Smooth muscle cell (in vitro differentiated cells): ENCODE results near the gene DIS3L2. TPM values are rescaled to one million over a fixed set of nuclear protein-coding genes. Genes with fewer than 3 reads are reported as not detected.

Experiments used
- DNase-seq: peaks from one replicate; lab custom pipeline; 2025; ENCODE audit not compliant: unreplicated experiment; lab: John Stamatoyannopoulos, UW
- H2AFZ ChIP-seq: fragments of 200-600 bp; sonication (generic); 2 replicates; pipeline ENCODE4 v1.6.0; 2016; ENCODE audit warnings: antibody characterized with exemption, low read depth, mild to moderate bottlenecking
- H3F3A ChIP-seq: fragments of 200-600 bp; sonication (generic); 2 replicates; pipeline ENCODE4 v1.6.0; 2017; ENCODE audit warnings: antibody characterized with exemption, low read depth
- H3K27ac ChIP-seq: fragments of 200-600 bp; sonication (generic); 2 replicates; pipeline ENCODE4 v1.5.1; 2016; ENCODE audit warnings: low read depth, mild to moderate bottlenecking
- H3K27me3 ChIP-seq: fragments of 200-600 bp; sonication (generic); 2 replicates; pipeline ENCODE4 v1.6.1; 2016; ENCODE audit warnings: low read depth, mild to moderate bottlenecking
- H3K36me3 ChIP-seq: fragments of 200-600 bp; sonication (generic); 2 replicates; pipeline ENCODE4 v1.5.1; 2016; ENCODE audit warnings: low read depth
- H3K4me1 ChIP-seq: fragments of 200-600 bp; sonication (generic); 2 replicates; pipeline ENCODE4 v1.5.1; 2016; ENCODE audit warnings: low read depth
- H3K4me2 ChIP-seq: fragments of 200-600 bp; sonication (generic); 2 replicates; pipeline ENCODE4 v1.6.0; 2016; ENCODE audit warnings: mild to moderate bottlenecking
- H3K4me3 ChIP-seq: fragments of 200-600 bp; sonication (generic); 2 replicates; pipeline ENCODE4 v1.5.1; 2016; ENCODE audit warnings: mild to moderate bottlenecking
- H3K79me2 ChIP-seq: fragments of 200-600 bp; sonication (generic); 2 replicates; pipeline ENCODE4 v1.6.0; 2016; ENCODE audit warnings: low read depth, mild to moderate bottlenecking
- H3K9ac ChIP-seq: fragments of 200-600 bp; sonication (generic); 2 replicates; pipeline ENCODE4 v1.6.0; 2016; ENCODE audit warnings: low read depth
- H3K9me3 ChIP-seq: fragments of 200-600 bp; sonication (generic); replicated peaks from 2 replicates; pipeline ENCODE4 v1.5.1; 2016; ENCODE audit warnings: low read depth
- H4K20me1 ChIP-seq: fragments of 200-600 bp; sonication (generic); 2 replicates; pipeline ENCODE4 v1.6.0; 2016; ENCODE audit warnings: low read depth
- WGBS: methylation state at CpG from one replicate; pipeline ENCODE4 v1.1.7; 2016; ENCODE audit warnings: low lambda C conversion rate; 5-methylcytosine and 5-hydroxymethylcytosine counted together
- polyA plus RNA-seq: library from polyadenylated mRNA; unstranded; fragments of >200 nt; fragmentation: Nextera tagmentation; extraction: Ambion mirVana; gene quantifications from 2 replicates; pipeline ENCODE4 v1.2.1, GENCODE V29; 2016
- total RNA-seq: library from RNA; depleted of rRNA; stranded (reverse); fragments of >200 nt; gene quantifications from 2 replicates; pipeline ENCODE4 v1.2.3, GENCODE V29; 2014
- TF ChIP-seq, protein P1 (sequence below): fragments of 200-600 bp; sonication (generic); IDR thresholded peaks from 2 replicates; pipeline ENCODE4 v1.5.1; 2017; ENCODE audit warnings: borderline replicate concordance, mild to moderate bottlenecking, antibody characterized with exemption; ENCODE audit not compliant: insufficient read depth, poor library complexity, severe bottlenecking

The DIS3L2 gene
- total and polyA plus RNA-seq, 2 experiments from 2014 or later, result 11.4 to 25.2 TPM

GRCh38 chr2:232210306-232210705 is 248.8 kb downstream of the DIS3L2 start:
- TF ChIP-seq, protein P1, sequence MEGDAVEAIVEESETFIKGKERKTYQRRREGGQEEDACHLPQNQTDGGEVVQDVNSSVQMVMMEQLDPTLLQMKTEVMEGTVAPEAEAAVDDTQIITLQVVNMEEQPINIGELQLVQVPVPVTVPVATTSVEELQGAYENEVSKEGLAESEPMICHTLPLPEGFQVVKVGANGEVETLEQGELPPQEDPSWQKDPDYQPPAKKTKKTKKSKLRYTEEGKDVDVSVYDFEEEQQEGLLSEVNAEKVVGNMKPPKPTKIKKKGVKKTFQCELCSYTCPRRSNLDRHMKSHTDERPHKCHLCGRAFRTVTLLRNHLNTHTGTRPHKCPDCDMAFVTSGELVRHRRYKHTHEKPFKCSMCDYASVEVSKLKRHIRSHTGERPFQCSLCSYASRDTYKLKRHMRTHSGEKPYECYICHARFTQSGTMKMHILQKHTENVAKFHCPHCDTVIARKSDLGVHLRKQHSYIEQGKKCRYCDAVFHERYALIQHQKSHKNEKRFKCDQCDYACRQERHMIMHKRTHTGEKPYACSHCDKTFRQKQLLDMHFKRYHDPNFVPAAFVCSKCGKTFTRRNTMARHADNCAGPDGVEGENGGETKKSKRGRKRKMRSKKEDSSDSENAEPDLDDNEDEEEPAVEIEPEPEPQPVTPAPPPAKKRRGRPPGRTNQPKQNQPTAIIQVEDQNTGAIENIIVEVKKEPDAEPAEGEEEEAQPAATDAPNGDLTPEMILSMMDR, result no peak
- no peak overlapping the region for H3K4me3 ChIP-seq
- H3K9me3 ChIP-seq, result no peaks in the 10 kb centered on the region
- DNase-seq, result no peak
- no peaks in the 10 kb centered on the region for H3K27me3 ChIP-seq
- no peak overlapping the region for H2AFZ ChIP-seq
- WGBS, result 92% methylated on average over 6 of the region's 6 CpGs
- H3K27ac ChIP-seq, result no peak overlapping the region
- no peak overlapping the region for H3K4me2 ChIP-seq
- H3K4me1 ChIP-seq, result no peaks in the 10 kb centered on the region
- no peaks in the 10 kb centered on the region for H3F3A ChIP-seq
- H3K79me2 ChIP-seq, result no peaks in the 10 kb centered on the region
- H4K20me1 ChIP-seq, result peaks cover 3% of the 10 kb centered on the region
- H3K36me3 ChIP-seq, result no peaks in the 10 kb centered on the region
- H3K9ac ChIP-seq, result no peak overlapping the region

GRCh38 chr2:232211743-232212686 is 250.5 kb downstream of the DIS3L2 start:
- 83% methylated on average over 8 of the region's 8 CpGs for WGBS
- H3K36me3 ChIP-seq, result no peaks in the 10 kb centered on the region
- no peak overlapping the region for H3K4me3 ChIP-seq
- no peaks in the 10 kb centered on the region for H3F3A ChIP-seq
- H3K9me3 ChIP-seq, result no peaks in the 10 kb centered on the region
- TF ChIP-seq, protein P1, result no peak
- H2AFZ ChIP-seq, result no peak overlapping the region
- no peak overlapping the region for H3K9ac ChIP-seq
- no peak for DNase-seq
- no peak overlapping the region for H3K27ac ChIP-seq
- no peaks in the 10 kb centered on the region for H3K79me2 ChIP-seq
- H3K4me2 ChIP-seq, result no peak overlapping the region
- H3K4me1 ChIP-seq, result no peaks in the 10 kb centered on the region
- peaks cover 4% of the 10 kb centered on the region for H4K20me1 ChIP-seq
- no peaks in the 10 kb centered on the region for H3K27me3 ChIP-seq

DNA sequence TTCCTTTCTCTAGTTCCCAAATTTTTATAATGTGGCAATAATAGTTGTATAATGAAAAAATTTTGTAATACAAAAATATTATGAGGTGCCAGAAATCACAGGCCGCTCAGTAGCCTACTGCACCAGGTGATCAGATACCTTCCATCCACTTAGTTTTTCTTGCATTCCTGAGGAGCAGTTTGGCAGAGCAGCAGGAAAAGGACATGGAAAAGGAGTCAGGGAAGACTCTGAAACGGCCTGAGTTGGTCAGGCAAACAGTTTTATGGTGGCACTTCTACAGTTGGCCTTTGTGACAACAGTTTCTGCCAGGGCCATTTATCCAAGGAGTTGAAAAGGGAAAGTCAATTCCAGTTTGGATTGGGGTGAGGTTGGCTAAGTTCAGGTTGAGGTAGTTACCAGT is 251.7 kb downstream of the DIS3L2 start:
- Histone ChIP-seq H3K4me2 (no peak overlapping the region), H3F3A (no peaks in the 10 kb centered on the region), H3K4me1 (no peaks in the 10 kb centered on the region), H3K9me3 (no peaks in the 10 kb centered on the region), H3K79me2 (no peaks in the 10 kb centered on the region), H3K27ac (no peak overlapping the region), H3K9ac (no peak overlapping the region), H4K20me1 (peaks cover 4% of the 10 kb centered on the region), H3K36me3 (no peaks in the 10 kb centered on the region), H3K4me3 (no peak overlapping the region), H2AFZ (no peak overlapping the region), H3K27me3 (no peaks in the 10 kb centered on the region)
- 93% methylated on average over 2 of the region's 2 CpGs for WGBS
- DNase-seq, result no peak
- TF ChIP-seq, protein P1, result no peak

- Histone ChIP-seq H3K79me2 (no peaks in the 10 kb centered on the region), H4K20me1 (peaks cover 4% of the 10 kb centered on the region), H3K4me3 (no peak overlapping the region), H3K9me3 (no peaks in the 10 kb centered on the region), H3F3A (no peaks in the 10 kb centered on the region), H3K36me3 (no peaks in the 10 kb centered on the region), H3K4me1 (no peaks in the 10 kb centered on the region), H3K9ac (no peak overlapping the region), H2AFZ (no peak overlapping the region), H3K27ac (no peak overlapping the region), H3K4me2 (no peak overlapping the region), H3K27me3 (no peaks in the 10 kb centered on the region)
- TF ChIP-seq, protein P1, result no peak
- WGBS, result 72% methylated on average over 5 of the region's 5 CpGs
- DNase-seq, result no peak
Observed at GRCh38 chr2:232214053-232214452, 252.5 kb downstream of the DIS3L2 start.
